SJSA1 (cell line): ENCODE measurements around the gene ZNF57. TPM values are rescaled to one million over a fixed set of nuclear protein-coding genes. Genes with fewer than 3 reads are reported as not detected.
"Not testable (repeated sequence)": the region's sequence is repeated elsewhere in the genome, so short reads cannot be mapped to it uniquely, and the experiment has no call there.

Experiments used
- DNase-seq, 2 experiments: peaks; one replicate each; pipeline ENCODE4 v3.0.0-alpha.2; 2015 to 2020; ENCODE audit warnings: low spot score in 2 of 2, low read depth in 1 of 2
- H3K27ac ChIP-seq: fragments of 250-450 bp; sonication (Bioruptor Pico); 2 replicates; pipeline ENCODE4 v1.5.1; 2020; ENCODE audit warnings: mild to moderate bottlenecking, moderate library complexity
- H3K27me3 ChIP-seq: fragments of 250-450 bp; sonication (Bioruptor Pico); replicated peaks from 2 replicates; pipeline ENCODE4 v1.5.1; 2020; ENCODE audit warnings: mild to moderate bottlenecking, moderate library complexity
- H3K36me3 ChIP-seq: fragments of 250-450 bp; sonication (Bioruptor Pico); 2 replicates; pipeline ENCODE4 v1.5.1; 2020; ENCODE audit warnings: mild to moderate bottlenecking
- H3K4me1 ChIP-seq: fragments of 250-450 bp; sonication (Bioruptor Pico); replicated peaks from 2 replicates; pipeline ENCODE4 v1.6.1; 2021; ENCODE audit warnings: mild to moderate bottlenecking
- H3K4me3 ChIP-seq: fragments of 250-450 bp; sonication (Bioruptor Pico); 2 replicates; pipeline ENCODE4 v1.5.1; 2020; ENCODE audit warnings: mild to moderate bottlenecking
- H3K9me3 ChIP-seq: fragments of 250-450 bp; sonication (Bioruptor Pico); replicated peaks from 2 replicates; pipeline ENCODE4 v1.5.1; 2020; ENCODE audit warnings: mild to moderate bottlenecking
- total RNA-seq: library from RNA; depleted of rRNA; stranded (reverse); fragments of >200 nt; shearing (Covaris generic); gene quantifications from 2 replicates; pipeline ENCODE4 v1.2.3, GENCODE V29; 2014; rRNA removed

Gene ZNF57
- total RNA-seq = 3.3 and 4.3 TPM in 2 replicates

DNA sequence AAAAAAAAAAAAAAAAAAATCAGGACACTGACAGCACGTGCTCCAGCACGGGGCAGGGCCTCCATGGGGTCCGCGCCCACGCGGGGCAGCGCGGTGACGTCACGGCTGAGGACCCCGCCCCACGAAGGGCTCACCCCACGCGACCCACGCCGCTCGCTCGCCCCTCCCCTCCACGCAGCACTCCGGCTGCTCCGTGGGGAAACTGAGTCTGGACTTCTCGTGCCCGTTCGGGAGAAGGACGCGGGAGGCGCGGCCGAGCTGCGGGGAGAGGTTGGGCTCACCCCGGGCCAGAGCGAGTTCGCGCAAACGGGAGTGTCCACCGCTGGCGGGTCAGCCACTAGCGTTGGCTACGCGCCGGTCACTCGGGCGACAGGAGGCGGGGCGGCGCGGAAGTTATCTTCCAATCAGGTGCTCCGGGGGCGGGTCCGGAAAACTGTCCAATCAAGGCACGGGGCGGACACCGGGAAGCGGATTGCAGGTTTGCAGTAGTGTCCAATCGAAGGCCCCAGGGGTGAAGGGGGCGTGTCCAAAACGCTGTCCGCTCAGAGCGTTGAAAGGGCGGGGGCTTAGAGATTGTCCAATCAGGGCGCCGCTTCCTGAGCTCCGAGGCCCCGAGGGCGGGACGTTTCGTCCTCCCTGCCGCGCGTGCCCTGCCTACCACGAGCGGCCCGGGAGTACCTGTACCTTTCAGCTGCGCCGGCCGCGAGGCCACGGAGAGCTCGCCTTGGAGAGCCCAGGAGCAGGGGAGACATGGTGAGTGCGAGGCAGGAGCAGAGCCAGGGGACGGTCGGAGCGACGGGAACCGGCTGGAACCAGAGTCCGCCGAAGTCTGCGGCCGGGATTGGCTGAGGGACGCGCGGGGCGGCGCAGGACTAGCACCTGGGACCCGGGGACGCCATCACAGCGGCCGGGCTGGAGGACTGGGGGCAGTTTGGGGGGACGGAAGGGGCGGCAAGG lies at the start of gene ZNF57:
Gene ZNF57 (plus strand): TSS at position 633 of the 957 bp plus-strand sequence. CDS start 118 bp downstream, at position 751.
- Histone ChIP-seq H3K36me3 (no peaks in the 10 kb centered on the region), H3K27ac (no peak within 1 kb of the TSS), H3K4me1 (no peaks in the 10 kb centered on the region), H3K9me3 (peaks cover 11% of the 10 kb centered on the region), H3K27me3 (no peaks in the 10 kb centered on the region), H3K4me3 (peak within 1 kb of the TSS; percentile 69)
- peak; percentile 94 to 99 for DNase-seq

DNA sequence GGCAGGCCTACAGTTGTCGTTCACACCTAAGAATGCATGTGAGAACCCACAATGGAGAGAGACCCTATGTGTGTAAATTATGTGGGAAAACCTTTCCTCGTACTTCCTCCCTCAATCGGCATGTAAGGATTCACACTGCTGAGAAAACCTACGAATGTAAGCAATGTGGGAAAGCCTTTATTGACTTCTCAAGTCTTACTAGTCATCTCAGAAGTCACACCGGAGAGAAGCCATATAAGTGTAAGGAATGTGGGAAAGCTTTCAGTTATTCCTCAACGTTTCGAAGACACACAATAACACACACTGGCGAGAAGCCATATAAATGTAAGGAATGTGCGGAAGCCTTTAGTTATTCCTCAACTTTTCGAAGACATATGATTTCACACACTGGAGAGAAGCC lies 48.1 kb upstream of the ZNF57 start:
- Histone ChIP-seq H3K9me3 (peaks cover 45% of the 10 kb centered on the region), H3K36me3 (peaks cover 47% of the 10 kb centered on the region), H3K27me3 (no peaks in the 10 kb centered on the region)

DNA sequence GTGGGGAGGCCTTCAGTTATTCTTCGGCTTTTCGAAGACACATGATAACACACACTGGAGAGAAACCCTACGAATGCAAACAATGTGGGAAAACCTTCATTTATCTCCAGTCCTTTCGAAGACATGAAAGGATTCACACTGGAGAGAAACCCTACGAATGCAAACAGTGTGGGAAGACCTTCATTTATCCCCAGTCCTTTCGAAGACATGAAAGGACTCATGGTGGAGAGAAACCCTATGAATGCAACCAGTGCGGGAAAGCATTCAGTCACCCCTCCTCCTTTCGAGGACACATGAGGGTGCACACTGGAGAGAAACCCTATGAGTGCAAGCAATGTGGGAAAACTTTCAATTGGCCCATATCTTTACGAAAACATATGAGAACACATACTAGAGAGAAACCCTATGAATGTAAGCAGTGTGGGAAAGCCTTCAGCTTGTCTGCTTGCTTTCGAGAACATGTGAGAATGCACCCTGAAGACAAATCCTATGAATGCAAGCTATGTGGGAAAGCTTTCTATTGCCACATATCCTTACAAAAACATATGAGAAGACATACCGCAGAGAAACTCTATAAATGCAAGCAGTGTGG lies 47.6 kb upstream of the ZNF57 start:
- H3K27ac ChIP-seq = no peak overlapping the region
- DNase-seq = no peak

More for the DNA sequence above, 48.1 kb upstream of the ZNF57 start:
- Histone ChIP-seq H3K27ac (no peak overlapping the region), H3K4me1 (no peaks in the 10 kb centered on the region), H3K4me3 (no peak overlapping the region)
- no peak for DNase-seq

DNA sequence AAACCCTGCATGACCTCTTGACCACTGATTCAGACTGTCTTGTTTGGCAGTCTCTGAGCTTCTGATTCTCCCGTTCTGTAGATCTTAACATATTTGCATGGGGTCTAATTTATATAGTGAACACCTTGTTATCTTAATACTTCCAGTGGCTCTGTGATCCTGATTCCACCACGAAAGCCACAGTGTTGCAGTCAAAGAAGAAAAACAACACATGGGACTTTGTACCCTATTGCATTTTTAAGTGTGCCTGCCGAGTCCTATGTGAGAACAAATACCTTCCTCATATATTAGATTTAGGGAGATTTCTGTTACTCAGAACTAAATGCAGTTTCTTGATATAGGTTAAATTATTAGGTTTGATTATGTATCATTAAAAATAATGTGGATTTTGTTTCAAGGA lies 45.9 kb upstream of the ZNF57 start:
- Histone ChIP-seq H3K4me1 (no peaks in the 10 kb centered on the region), H3K4me3 (no peak overlapping the region), H3K36me3 (peaks cover 47% of the 10 kb centered on the region), H3K27me3 (no peaks in the 10 kb centered on the region), H3K27ac (no peak overlapping the region), H3K9me3 (peaks cover 43% of the 10 kb centered on the region)
- DNase-seq = no peak

More for the DNA sequence above, 47.6 kb upstream of the ZNF57 start:
- no peaks in the 10 kb centered on the region for H3K27me3 ChIP-seq
- H3K4me1 ChIP-seq = no peaks in the 10 kb centered on the region
- H3K4me3 ChIP-seq = no peak overlapping the region
- peaks cover 47% of the 10 kb centered on the region for H3K36me3 ChIP-seq
- peaks cover 45% of the 10 kb centered on the region for H3K9me3 ChIP-seq

DNA sequence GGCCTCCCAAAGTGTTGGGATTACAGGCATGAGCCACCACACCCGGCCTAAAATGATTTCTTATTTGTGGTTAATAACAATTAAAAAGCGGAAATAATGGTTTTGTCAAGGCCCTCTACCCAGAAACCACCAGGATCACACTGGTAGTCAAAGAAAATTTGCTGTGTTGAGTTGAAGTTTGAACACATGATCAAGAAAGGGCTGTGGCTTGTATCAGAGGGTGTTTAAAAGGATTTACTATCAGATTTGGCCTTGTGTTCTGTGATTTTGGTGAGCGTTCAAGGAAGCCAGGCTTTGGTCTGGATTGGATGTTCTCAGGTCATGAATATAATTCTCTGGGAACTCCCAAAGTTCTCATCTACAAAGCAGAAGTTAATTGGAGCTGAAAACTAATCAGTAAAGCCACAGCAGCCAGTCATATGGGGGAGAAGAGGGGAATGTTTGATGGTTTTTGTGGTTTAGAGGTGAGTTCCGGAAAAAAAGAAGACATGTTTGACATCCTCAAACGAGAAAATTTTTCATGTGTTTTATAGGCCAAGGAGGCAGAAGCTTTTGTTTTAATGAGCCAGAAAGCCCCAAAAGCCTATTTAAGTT lies 44.2 kb upstream of the ZNF57 start:
- no peaks in the 10 kb centered on the region for H3K27me3 ChIP-seq
- no peaks in the 10 kb centered on the region for H3K4me1 ChIP-seq
- H3K4me3 ChIP-seq = no peak overlapping the region
- H3K36me3 ChIP-seq = peaks cover 42% of the 10 kb centered on the region
- no peak overlapping the region for H3K27ac ChIP-seq
- DNase-seq = no peak
- H3K9me3 ChIP-seq = peaks cover 43% of the 10 kb centered on the region

DNA sequence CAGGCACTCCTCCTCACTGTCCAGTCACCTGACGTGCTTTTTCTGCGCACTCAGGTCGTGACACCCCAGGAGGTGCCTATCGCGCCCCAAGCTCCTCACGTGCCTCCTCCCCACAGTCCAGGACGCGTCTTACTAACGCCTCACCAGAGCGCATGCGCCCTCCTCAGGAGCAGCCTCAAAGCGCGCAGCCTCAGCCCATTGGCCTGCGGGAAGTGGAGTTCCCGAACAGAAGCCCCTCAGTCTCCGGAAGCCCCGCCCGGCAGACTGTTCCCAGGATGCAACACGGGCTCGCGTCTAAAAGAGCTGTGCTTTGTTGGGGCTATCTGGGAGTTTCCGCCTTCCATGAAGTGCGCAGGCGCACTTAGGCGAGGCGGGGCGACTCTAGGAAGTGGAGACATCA lies 41.9 kb upstream of the ZNF57 start:
- Histone ChIP-seq H3K36me3 (peaks cover 19% of the 10 kb centered on the region), H3K27ac (no peak overlapping the region), H3K4me3 (no peak overlapping the region), H3K27me3 (no peaks in the 10 kb centered on the region), H3K4me1 (no peaks in the 10 kb centered on the region), H3K9me3 (peaks cover 26% of the 10 kb centered on the region)
- DNase-seq = no peak

DNA sequence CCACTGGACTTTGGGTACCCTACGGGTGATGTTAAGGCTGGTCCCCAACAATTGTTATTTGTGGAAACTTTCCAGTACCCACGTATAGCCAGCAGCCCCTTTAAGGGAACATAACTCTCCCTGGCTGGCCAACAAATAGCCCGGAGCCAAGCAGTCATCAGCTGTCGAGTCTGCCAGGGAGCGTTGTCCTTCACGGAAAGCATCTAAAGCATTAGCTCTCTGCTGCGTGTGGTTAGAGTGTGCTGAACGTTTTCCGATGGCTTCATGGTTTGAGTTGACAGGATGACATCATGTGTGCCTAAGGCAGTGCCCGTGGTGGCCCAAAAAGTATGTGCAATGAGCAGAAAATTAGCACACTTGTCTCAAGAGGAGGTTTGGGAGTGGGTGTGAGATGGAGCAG lies 36.9 kb upstream of the ZNF57 start:
- Histone ChIP-seq H3K27ac (no peak overlapping the region), H3K4me1 (no peaks in the 10 kb centered on the region)
- no peak for DNase-seq

DNA sequence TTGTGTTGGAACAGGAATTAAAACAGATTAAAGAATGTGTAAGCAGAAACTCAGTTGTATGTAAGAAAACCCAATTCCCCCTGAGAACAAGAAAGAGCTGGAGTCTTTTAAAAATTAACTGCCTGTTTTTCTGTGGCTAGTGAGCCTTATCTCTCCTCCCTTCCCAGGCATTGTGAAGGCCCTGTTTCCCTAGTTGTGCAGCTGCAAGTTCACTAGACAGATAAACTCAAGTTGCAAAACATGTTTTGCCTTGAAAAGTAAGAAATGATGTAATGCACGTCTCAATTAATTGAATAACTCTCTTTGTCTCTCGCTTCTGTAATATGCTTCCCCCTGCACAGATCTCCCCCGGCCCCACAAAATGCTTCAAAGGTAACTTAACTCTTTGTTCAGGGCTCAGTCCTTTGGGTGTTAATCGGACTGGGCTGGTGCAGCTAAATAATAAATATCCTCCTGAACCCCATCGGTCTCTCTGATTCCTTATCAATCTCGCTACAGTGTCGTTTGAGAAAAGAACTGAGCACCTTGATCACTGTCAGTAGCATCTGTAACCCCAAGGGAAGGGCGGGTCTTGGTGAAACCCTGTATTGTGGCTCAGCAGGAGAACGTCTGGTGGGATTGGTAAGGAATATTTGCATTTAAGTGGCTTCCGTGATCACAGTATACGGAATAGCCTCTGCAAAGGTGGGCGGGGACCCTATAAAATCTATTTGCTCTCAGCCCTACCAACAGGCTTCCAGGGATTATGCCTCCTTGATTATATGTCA lies 35.2 kb upstream of the ZNF57 start:
- DNase-seq = no peak
- H3K9me3 ChIP-seq = 0 out of 2 replicates have a peak, but pooled peaks cover 11% of the 10 kb centered on the region
- no peaks in the 10 kb centered on the region for H3K36me3 ChIP-seq
- H3K4me3 ChIP-seq = no peak overlapping the region
- H3K27ac ChIP-seq = no peak overlapping the region
- H3K4me1 ChIP-seq = no peaks in the 10 kb centered on the region
- no peaks in the 10 kb centered on the region for H3K27me3 ChIP-seq

More for the DNA sequence above, 36.9 kb upstream of the ZNF57 start:
- Histone ChIP-seq H3K36me3 (no peaks in the 10 kb centered on the region), H3K9me3 (0 out of 2 replicates have a peak, but pooled peaks cover 17% of the 10 kb centered on the region), H3K27me3 (no peaks in the 10 kb centered on the region), H3K4me3 (no peak overlapping the region)

DNA sequence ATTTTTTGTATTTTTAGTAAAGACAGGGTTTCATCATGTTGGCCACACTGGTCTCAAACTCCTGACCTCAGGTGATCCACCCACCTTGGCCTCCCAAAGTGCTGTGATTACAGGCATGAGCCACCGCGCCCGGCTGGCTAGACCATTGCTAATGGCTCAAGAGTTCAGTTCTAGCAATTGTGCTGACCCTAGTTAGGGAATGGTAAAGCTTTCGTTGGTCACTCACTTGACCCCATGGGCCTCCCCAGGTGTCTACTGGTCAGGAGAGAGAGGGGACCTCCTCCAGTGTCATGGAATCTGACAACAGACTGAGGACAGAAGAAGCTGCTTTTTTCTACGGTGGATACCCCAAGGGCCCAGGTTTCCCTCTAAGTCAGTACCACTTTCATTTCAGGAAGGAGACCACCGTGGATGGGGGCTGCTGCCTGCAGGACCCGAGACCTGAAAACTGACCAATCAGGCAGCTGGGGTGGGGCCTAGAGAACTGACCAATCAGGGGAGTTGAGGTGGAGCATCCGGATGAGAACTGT lies 34.2 kb upstream of the ZNF57 start:
- Histone ChIP-seq H3K27ac (no peak overlapping the region), H3K4me3 (no peak overlapping the region)

DNA sequence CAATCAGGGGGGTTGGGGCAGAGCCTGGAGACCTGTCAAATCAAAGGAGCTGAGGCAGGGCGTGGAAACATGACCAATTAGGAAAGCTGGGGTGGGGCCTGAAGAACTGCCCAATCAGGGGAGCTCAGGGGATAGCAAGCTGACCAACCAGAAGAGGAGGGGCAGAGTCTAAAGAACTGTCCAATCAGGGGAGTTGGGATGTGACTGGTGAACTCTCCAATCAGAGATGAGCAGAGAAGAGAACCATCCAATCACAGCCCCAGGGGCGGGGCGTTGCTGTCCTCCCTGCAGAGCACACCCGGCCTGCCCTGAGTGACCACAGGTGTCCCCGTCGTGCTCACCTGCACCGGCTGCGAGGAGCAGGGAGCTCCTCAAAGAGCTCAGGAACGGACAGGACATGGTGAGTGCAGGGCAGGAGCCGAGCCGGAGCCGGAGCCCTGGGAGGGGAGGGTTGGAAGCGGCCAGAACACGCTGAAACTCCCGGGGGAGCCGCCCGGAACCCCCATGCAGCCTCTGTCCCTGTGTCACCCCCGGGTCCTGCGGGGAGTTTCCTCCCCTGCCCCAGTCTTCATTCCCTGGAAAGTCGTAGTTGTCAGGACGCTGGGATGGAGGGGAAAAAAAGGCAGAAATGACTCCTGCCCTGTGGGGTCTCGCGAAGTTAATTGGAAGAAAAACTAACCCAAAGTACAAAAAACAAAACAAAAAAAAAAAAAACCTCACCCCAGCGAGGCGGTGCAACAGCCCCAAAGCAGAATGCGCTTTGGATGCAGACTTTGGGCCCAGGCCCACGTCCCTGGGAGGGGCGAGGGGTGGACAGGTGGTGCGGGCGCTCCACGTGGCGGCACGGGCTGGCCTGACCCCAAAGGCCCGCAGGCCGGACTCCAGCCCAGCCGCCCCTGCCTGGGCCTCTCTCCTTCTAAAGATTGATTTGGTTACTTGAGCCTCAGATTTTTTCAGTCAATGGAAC lies 33.4 kb upstream of the ZNF57 start, which contains the start of gene ZNF556:
Gene ZNF556 (plus strand): TSS at position 311 of the 967 bp plus-strand sequence. CDS start 87 bp downstream, at position 398.
- Histone ChIP-seq H3K27me3 (no peaks in the 10 kb centered on the region), H3K4me1 (no peaks in the 10 kb centered on the region), H3K4me3 (peak within 1 kb of the TSS; percentile 35), H3K27ac (no peak within 1 kb of the TSS), H3K36me3 (no peaks in the 10 kb centered on the region), H3K9me3 (0 out of 2 replicates have a peak, but pooled peaks cover 7% of the 10 kb centered on the region)
- peak; percentile 49 to 53 for DNase-seq

More for the DNA sequence above, 34.2 kb upstream of the ZNF57 start:
- Histone ChIP-seq H3K9me3 (0 out of 2 replicates have a peak, but pooled peaks cover 7% of the 10 kb centered on the region), H3K36me3 (no peaks in the 10 kb centered on the region), H3K4me1 (no peaks in the 10 kb centered on the region), H3K27me3 (no peaks in the 10 kb centered on the region)
- DNase-seq = no peak

DNA sequence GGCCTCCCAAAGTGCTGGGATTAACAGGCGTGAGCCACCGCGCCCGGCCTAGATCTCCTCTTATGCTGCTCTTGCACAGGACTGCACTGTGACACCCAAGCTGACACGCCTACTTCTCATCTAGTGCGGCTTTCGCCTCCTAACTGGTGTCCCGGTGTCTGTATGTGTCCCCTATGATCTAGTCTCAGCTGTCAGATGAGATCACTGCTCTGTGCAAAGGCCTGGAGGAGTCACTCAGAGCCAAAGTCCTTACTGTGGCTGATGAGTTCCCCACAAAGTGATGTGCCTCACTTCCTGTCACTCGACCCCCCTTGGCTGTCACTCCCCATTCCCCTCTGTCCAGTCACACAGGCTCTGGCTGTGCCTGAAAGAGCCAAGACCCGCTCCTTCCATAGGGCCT lies 31.1 kb upstream of the ZNF57 start:
- no peaks in the 10 kb centered on the region for H3K36me3 ChIP-seq
- H3K4me3 ChIP-seq = no peak overlapping the region
- H3K27ac ChIP-seq = no peak overlapping the region
- no peak for DNase-seq
- H3K4me1 ChIP-seq = no peaks in the 10 kb centered on the region
- no peaks in the 10 kb centered on the region for H3K27me3 ChIP-seq
- peaks cover 7% of the 10 kb centered on the region; the same call in 1 of the 2 replicates for H3K9me3 ChIP-seq

DNA sequence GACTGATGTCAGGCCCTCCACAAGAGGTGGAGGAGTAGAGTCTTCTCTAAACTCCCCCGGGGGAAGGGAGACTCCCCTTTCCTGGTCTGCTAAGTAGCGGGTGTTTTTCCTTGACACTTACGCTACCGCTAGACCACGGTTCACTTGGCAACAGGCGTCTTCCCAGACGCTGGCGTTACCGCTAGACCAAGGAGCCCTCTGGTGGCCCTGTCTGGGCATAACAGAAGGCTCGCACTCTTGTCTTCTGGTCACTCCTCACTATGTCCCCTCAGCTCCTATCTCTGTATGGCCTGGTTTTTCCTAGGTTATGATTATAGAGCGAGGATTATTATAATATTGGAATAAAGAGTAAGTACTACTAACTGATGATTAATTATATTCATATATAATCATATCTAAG lies 28.6 kb upstream of the ZNF57 start:
- DNase-seq, H3K9me3 ChIP-seq, H3K27me3 ChIP-seq, H3K4me3 ChIP-seq, H3K27ac ChIP-seq, H3K36me3 ChIP-seq, H3K4me1 ChIP-seq: not testable (repeated sequence)
